Inflammatory macrophage (primary cell): ENCODE results near the gene TRAF7.

Experiments used
- DNase-seq, 2 donors: peaks; one replicate each; pipeline ENCODE4 v3.0.0-alpha.2; 2020 to 2022

Gene TRAF7

GRCh38 chr16:2148714-2149629, 6.6 kb upstream of the TRAF7 start:
- DNase-seq, result no peak

- DNase-seq, result no peak
Observed at GRCh38 chr16:2149630-2150417, 5.8 kb upstream of the TRAF7 start.

- DNase-seq, result no peak
Observed at GRCh38 chr16:2150418-2151187, 5.0 kb upstream of the TRAF7 start.

DNA sequence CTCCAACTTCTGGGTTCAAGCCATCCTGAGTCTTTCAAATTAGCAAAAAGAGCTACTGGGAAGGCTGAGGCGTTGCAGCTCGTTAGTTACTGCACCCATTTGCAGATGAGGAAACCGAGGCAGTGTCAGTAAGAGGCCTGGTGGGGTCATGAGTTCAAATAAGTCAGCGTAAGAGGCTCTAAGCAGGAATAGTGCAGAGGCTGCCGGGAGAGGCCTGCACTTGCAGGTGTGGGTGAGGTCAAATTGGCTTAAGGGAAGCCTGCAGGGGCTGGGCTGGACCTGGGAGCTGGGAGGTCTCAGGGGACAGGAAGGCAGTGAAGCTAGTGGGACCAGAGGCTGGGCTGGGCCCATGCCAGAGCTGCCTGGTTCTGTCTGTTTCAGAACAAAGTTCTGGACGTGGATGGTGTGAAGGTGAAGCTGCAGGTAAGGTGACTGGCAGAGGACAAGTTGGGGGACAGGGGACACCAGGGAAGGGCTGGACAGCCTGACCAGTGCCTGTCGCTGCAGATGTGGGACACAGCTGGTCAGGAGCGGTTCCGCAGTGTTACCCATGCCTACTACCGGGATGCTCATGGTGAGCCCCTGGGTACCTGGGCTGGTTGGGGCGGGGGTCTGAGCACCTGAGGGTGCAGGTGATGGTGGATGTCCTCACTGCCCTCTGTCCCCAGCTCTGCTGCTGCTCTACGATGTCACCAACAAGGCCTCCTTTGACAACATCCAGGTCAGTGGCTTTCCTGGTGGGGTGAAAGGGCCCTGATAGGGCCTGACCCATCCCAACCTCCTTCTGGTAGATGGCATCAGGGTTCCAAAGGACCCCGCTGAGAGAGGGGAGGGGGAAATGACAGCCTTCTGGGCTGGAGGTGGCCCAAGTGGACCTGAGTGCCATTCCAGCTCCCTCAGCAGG, 4.1 kb upstream of the TRAF7 start:
- DNase-seq, result no peak

DNA sequence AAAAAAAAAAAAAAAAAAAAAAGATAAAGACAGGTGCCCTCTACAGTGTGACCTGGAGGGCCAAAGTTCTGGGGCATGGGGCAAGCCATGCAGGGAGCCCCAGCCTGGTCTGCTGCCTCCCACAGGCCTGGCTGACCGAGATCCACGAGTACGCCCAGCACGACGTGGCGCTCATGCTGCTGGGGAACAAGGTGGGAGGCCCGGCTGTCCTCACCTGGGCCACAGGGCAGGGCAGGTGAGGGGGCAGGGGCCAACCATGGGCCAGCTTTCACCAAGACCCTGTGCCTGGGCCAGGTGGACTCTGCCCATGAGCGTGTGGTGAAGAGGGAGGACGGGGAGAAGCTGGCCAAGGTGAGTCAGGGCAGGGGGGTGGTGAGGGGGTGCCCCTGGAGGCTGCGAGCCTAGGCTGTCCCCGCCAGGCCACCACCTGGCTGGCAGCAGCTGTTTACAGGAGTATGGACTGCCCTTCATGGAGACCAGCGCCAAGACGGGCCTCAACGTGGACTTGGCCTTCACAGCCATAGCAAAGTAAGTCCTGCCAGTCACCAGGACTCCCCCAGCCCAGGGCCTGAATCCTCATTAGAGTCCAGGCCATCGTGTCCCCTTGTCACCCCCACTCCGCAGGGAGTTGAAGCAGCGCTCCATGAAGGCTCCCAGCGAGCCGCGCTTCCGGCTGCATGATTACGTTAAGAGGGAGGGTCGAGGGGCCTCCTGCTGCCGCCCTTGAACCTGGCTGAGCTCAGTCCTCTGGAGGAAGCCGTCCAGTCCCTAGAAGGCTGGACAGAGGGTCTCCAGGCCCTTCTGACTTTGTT, 2.7 kb upstream of the TRAF7 start:
- no peak for DNase-seq

DNA sequence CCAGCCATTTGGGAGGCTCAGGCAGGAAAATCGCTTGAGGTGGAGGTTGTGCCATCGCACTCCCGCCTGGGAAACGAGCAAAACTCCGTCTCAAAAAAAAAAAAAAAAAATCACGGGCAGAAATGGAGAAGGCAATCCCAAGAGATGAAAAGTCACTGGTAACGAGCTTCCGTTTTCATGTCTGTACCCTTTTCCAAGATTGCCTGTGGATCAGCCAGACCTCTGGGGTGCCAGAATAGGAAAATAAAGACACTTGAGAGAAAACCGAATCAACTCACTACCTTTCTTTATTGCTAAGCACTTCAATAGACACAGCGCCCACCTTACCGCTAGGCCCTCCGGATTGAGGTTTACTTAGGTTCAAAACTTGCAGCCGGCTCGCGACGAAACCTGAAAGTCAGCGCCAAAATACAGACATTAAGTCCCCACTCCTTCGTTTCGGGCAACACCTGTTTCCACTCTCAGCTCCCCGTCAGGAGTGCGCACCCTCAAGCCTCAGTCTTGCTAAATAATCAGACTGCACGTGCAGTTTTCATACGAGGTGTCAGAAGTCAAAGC, 970 bp upstream of the TRAF7 start:
- DNase-seq, result peak in 1 of 2 donors; percentile 27

DNA sequence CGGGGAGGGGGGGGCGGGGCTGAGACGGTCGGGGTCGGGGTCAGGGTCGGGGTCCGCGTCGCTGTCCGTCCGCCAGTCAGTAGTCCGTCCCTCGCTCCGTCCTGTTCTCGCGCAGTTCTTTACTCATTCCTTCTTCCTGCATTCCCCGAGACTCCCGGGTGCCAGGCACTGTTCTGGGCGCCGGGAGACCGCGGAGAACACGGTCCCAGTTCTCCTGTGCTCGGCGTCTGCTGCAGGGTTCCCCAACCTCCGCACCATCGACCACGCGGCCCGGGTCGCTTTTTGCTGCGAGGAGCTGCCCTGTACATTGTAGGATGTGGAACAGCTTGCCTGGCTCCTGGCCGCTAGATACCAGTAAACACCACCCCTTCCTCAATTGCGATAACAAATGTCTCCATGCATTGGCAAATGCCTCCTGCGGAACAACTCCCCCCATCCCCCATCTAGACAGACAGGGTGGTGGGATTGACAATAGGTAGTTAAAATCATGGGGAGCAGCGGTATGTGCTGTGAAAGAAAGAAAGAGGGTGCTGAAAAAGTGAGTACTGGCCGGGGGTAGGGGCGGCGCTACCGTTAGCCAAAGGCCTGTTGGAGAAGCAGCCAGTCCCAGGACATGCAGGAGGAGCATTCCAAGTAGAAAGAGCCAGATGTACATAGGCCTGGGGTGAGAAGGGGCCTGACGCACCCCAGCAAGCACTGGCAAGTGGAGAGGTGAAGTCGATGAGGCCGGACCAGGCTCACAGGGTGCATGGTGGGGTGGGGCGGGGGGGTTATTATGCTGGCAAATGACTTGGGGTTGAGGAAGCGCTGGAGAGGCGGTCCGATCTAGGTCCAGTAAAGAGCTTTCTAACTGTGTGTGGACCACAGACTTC, 631 bp downstream of the TRAF7 start:
- DNase-seq, result peak; percentile 21 to 23

- no peak for DNase-seq
Observed at GRCh38 chr16:2156849-2157224, 1.3 kb downstream of the TRAF7 start.

DNA sequence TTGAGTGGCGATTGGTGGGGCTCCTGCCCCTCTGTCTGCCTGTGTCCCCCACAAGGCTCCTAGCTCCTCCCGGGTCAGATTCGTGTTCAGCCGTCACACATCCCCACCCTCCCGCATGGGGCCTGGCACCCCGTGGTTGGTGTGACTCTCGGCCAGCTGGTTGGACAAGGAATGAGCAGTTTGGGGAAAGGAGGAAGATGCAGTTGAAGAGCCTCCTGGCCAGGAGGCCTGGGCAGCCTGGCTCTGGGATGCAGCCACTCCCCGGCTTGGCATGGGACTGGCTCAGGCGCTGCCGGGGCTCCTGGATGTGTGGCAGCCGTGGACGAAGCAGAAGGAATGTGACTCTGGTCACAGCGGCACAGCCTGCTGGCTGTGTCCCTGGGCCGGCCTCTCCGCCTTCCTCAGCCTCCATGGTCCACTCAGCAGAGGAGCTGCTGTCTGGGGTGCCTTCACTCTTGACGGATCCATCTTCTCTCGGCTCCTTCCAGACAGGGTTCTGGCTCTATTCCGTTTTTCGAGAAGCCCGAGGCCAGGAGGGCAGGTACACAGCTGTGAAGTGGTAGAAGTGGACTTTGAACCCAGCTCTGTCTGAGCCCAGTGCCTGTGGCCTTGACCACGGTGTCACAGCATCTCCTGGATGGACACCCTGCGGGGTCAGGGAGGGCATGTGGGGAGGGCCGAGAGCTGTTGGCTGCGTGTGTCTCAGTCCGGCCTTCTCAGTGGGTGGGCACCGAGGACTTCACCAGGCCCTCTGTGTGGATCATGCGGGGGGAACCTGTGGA, 2.1 kb downstream of the TRAF7 start:
- no peak for DNase-seq

GRCh38 chr16:2158262-2158638, 2.7 kb downstream of the TRAF7 start:
- DNase-seq, result no peak

GRCh38 chr16:2159175-2159838, 3.7 kb downstream of the TRAF7 start:
- no peak for DNase-seq

DNA sequence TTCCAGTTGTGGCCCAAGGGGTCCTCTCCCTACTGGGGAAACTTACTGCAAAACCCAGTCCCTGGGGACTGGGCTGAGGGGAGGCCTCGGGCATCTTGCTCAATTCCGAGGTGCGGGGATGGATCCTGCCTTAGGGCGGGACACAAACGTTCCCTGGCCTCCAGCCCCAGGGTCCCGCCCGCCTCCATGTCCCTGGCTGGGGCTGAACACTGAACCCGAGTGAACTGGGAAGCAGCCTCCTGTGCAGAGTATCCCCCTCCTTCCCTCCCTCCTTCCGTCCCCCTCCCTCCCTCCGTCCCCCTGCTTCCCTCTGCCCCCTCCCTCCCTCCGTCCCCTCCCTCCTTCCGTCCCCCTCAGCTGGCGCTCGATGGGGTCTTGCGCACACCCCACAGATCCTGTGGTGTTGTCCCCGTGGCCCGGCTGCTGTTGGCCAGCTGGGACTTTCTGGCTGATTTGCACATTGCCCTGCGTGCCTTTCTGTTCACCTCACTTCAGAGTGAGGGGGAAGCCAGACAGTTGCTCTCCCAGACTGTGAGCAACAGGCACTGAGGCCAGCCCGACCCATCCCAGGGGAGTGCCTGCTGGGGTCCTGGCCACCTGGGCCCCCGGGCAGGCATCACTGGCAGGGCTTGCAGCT, 5.5 kb downstream of the TRAF7 start:
- no peak for DNase-seq

DNA sequence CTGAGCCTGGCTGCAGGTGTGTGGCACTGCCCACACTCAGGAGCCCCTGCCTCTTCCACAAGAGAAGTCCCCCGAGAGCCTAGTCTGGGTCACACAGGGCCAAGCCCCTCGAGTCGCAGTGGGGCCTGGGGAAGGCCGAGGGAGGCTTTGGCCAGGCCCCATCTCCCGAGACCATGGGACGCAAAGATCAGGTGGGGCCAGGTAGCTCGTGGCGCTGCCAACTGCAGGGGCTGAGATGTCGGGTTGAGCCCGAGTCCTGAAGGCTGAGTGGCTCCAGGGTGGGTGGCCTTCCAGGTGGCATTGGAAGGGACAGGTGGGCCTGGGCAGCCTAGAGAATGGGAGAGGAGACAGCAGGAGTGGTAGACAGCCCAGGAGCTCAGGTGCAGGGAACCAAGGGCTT, 6.3 kb downstream of the TRAF7 start:
- no peak for DNase-seq

GRCh38 chr16:2162676-2163118, 7.1 kb downstream of the TRAF7 start:
- no peak for DNase-seq

DNA sequence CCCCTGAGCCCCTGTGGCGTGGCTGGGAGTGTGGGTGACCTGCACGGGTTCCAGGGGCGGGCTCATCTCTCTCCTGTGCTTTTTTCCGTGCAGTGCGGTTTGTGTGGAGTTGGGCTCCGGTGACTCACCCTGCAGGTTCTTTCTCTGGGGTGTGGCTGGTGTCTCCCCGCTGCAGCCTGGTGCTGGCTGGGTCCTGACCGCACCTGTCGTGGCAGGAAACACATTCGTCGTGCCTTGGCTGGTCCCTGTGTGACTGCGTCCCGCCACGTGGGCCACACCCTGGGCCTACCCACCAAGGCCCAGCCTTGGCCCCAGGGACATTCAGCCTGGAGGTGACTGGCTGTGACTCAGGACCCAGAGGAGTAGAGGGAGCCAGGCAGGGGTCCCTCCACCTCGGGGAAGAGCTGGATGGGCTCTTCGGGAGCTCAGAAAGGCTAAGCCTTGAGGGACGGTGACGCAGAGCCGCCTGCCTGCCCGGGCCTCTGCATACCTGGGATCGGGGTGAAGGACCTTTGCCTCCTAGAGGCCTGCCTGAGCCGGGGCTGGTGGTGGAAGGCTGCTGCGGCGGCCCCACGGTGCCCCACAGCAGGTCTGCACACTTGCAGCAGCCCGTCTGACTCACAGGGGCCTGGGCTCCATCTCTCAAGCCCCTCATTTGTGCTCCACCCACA, 7.8 kb downstream of the TRAF7 start:
- no peak for DNase-seq

DNA sequence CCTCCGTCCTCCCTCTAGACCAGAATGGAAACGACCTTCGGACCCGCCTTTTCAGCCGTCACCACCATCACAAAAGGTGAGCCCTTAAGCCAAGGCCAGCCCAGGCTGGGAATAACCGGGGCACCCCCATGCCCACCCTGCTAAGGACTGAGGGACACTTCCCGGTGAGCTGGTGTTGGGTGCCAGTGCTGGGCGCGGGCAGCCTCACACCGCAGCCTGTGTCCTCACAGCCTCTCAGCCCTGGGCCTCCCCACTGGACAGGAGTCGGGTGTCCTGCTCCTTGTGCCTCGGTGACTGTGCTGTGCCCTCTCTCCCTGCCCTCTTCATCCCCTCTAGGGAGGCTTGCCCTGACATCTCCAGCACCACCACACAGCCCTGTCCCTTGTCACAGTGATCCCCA, 10.3 kb downstream of the TRAF7 start:
- no peak for DNase-seq
